NCI-H2227 treated with DMSO at 0.1 percent for 48 hours (cell line): ENCODE results near the gene ERBB4.
"Not testable (repeated sequence)": the region's sequence is repeated elsewhere in the genome, so short reads cannot be mapped to it uniquely, and the experiment has no call there.

Source experiments
- DNase-seq: peaks from one replicate; lab custom pipeline; 2025; lab: John Stamatoyannopoulos, UW

The ERBB4 gene

GRCh38 chr2:212299333-212299732 is 239.3 kb downstream of the ERBB4 start:
- DNase-seq, result no peak

GRCh38 chr2:212295571-212295970 is 243.0 kb downstream of the ERBB4 start:
- DNase-seq, result no peak

GRCh38 chr2:212294816-212295215 is 243.8 kb downstream of the ERBB4 start:
- no peak for DNase-seq

- DNase-seq, result no peak
These were observed 249.3 kb downstream of the ERBB4 start for GRCh38 chr2:212289301-212289700.

- no peak for DNase-seq
These were observed 250.3 kb downstream of the ERBB4 start for GRCh38 chr2:212288308-212288707.

GRCh38 chr2:212284166-212284565 is 254.4 kb downstream of the ERBB4 start:
- DNase-seq, result no peak

- no peak for DNase-seq
These were observed 255.8 kb downstream of the ERBB4 start for GRCh38 chr2:212282671-212283261.

GRCh38 chr2:212276813-212277212 is 261.8 kb downstream of the ERBB4 start:
- DNase-seq, result no peak

- no peak for DNase-seq
These were observed 264.4 kb downstream of the ERBB4 start for GRCh38 chr2:212274215-212274614.

- no peak for DNase-seq
These were observed 267.0 kb downstream of the ERBB4 start for GRCh38 chr2:212271583-212271982.

GRCh38 chr2:212269005-212269404 is 269.6 kb downstream of the ERBB4 start:
- no peak for DNase-seq

GRCh38 chr2:212266297-212266696 is 272.3 kb downstream of the ERBB4 start:
- DNase-seq, result no peak

GRCh38 chr2:212265777-212266176 is 272.8 kb downstream of the ERBB4 start:
- DNase-seq, result no peak

- no peak for DNase-seq
These were observed 274.4 kb downstream of the ERBB4 start for GRCh38 chr2:212264187-212264586.

- DNase-seq, result no peak
These were observed 279.4 kb downstream of the ERBB4 start for GRCh38 chr2:212259226-212259625.

- no peak for DNase-seq
These were observed 284.3 kb downstream of the ERBB4 start for GRCh38 chr2:212254339-212254738.

GRCh38 chr2:212249451-212249850 is 289.2 kb downstream of the ERBB4 start:
- DNase-seq, result no peak

- DNase-seq, result no peak
These were observed 292.7 kb downstream of the ERBB4 start for GRCh38 chr2:212245880-212246279.

GRCh38 chr2:212242724-212243123 is 295.9 kb downstream of the ERBB4 start:
- DNase-seq, result no peak

GRCh38 chr2:212238152-212238551 is 300.4 kb downstream of the ERBB4 start:
- DNase-seq, result not testable (repeated sequence)

- DNase-seq, result peak; percentile 64
These were observed 301.1 kb downstream of the ERBB4 start for GRCh38 chr2:212237350-212238095.

- no peak for DNase-seq
These were observed 309.8 kb downstream of the ERBB4 start for GRCh38 chr2:212228743-212229171.

GRCh38 chr2:212227755-212228154 is 310.8 kb downstream of the ERBB4 start:
- peak; percentile 33 for DNase-seq

GRCh38 chr2:212226114-212226513 is 312.5 kb downstream of the ERBB4 start:
- DNase-seq, result no peak
